Umbilical cord (tissue), 2 donors: ENCODE measurements around the gene UBE4A. TPM values are rescaled to one million over a fixed set of nuclear protein-coding genes. Genes with fewer than 3 reads are reported as not detected.

Experiments used
- DNase-seq: peaks from one replicate; pipeline ENCODE4 v3.0.0-alpha.2; 2015; ENCODE audit warnings: low spot score
- total RNA-seq: library from RNA; depleted of rRNA; stranded (reverse); fragments of >200 nt; gene quantifications from one replicate; pipeline ENCODE4 v1.2.3, GENCODE V29; 2014; ENCODE audit warnings: low replicate concordance; ENCODE audit not compliant: insufficient read depth

UBE4A gene
- total RNA-seq, 1 donor from 2014 or later, result 22.1 TPM

- peak; percentile 34 for DNase-seq
These were observed 77.3 kb downstream of the UBE4A start for GRCh38 chr11:118436639-118437207.

GRCh38 chr11:118437208-118438125, 78.1 kb downstream of the UBE4A start:
- peak; percentile 85 for DNase-seq

DNA sequence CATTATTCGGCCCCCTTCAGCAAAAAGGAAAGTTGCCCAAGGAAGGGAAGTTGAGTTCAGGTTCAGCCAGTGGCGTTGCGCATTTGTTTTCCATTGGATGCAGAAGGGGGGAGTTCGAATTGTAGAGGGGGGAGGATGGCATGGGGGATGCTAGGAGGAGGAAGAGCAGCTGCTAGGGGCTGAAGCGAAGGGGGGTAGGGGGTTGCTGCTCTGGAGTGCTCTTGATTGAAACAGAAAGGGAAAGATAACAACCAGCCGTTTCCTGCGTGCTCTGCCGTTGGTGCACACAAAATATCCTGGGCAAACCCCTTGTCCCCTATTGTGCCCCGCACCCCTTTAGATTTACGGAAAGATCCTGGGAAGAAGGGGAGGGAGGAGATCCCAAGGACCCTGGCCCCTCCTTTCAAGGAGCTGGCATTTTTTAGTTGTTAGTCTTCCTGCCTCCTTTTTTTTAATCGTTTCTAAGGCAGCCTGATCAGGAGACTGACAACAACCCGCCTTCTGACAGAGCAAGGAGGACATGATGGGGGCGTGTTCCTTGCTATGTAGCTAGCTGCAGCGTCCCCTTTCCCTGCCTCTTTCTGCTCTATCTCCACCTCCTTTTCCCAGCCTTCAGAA, 79.0 kb downstream of the UBE4A start:
- DNase-seq, result peak; percentile 94

- DNase-seq, result no peak
These were observed 80.2 kb downstream of the UBE4A start for GRCh38 chr11:118439646-118440045.

GRCh38 chr11:118441770-118442275, 82.4 kb downstream of the UBE4A start:
- DNase-seq, result no peak

DNA sequence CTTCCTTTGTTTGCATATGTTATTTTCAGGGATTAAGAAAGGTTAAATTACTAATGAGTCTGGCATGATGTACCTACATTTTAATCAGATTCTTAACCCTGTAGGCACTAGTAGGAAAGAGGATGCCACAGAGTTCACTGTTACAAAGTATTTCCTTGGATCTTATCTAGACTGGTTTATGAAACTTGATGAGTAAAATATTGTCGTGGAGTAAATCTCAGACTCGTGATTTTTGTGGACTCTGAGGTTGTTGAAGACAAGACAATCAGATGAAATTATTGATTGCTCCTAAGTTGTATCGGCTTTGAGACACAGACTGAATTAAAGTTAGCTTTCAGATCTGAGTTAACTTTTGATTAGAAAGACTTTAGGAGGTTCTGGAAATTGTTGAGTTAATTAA, 82.9 kb downstream of the UBE4A start:
- no peak for DNase-seq

DNA sequence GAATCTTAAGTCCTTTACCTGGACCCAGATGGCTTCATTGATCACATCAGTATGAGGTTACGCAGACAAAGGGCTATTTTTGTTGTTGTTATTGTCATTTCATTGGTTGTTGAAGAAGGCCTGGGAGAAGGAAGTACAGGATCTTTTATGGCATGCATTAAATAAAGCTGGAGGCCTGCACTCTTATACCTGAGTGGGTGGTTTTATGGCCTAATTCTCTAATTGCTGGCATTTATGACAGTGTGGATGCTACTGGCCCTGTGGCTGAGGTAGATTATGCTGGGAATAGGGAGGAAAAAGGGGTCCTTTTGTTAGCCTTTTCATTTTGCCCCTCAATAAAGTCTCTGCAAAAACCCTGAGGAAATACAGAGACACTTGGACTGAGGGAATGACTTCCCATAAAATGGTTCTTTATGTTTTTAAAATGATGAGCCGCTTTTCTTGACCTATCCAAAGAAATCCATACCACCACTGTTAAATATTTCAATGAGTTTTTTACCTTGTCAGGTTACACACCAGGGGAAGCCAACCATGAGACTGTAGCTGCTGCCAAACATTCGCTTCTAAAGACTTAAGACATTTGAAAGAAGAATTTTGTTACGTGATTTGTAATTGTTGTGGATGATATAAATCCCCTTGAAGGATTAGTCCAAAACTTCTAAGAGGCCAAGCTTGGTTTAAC, 83.6 kb downstream of the UBE4A start:
- no peak for DNase-seq

DNA sequence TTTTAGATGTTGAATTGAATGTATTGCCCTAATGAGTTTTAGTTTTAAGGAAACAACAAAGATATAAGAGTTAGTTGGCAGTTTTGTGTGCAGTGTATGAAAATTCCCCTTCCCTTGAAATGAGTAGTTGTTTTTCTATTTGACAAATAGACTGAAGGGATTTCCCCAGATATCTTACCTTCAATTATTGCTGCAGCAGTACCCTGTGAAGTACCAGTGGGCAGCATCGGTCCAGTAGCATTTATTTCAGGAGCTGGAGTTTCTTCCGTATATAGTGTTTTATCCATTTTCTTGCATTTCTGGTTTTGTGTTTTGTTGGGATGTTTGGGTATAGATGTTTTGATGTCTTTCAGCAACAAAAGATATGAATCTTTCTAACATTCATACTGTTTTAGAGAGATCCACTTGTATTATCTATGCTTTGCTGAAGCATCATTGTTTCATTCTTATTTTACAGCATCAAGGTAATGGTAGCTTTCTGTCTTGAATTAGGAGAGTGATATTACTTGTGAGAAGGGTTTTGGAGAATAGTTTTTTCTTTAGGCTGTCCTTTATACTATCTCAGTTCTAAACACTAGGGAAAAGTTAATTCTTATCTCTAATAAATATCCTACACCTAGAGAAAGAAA, 84.3 kb downstream of the UBE4A start:
- no peak for DNase-seq

- no peak for DNase-seq
These were observed 88.0 kb downstream of the UBE4A start for GRCh38 chr11:118447423-118447822.

- DNase-seq, result no peak
These were observed 88.9 kb downstream of the UBE4A start for GRCh38 chr11:118448294-118448693.

Other genes starting within 250 kb of the UBE4A start
- 1.2 TPM for gene SCN4B, start 206.8 kb upstream of the UBE4A start, total RNA-seq
- 4.6 TPM for gene SCN2B, start 183.0 kb upstream of the UBE4A start, total RNA-seq
- gene JAML, start 134.6 kb upstream of the UBE4A start, total RNA-seq, result 18.8 TPM
- gene MPZL3, start 107.2 kb upstream of the UBE4A start, total RNA-seq, result 5.3 TPM
- 41.9 TPM for gene MPZL2, start 95.3 kb upstream of the UBE4A start, total RNA-seq
- gene CD3E, start 54.9 kb upstream of the UBE4A start, total RNA-seq, result not detected
- not detected for gene CD3D, start 16.9 kb upstream of the UBE4A start, total RNA-seq
- gene CD3G, start 15.3 kb upstream of the UBE4A start, total RNA-seq, result 1.9 TPM
- 142 TPM for gene ATP5MG, start 42.0 kb downstream of the UBE4A start, total RNA-seq
- 20.9 TPM for gene KMT2A, start 76.9 kb downstream of the UBE4A start, total RNA-seq
- gene TTC36, start 167.9 kb downstream of the UBE4A start, total RNA-seq, result 6.3 TPM
- gene TMEM25, start 171.6 kb downstream of the UBE4A start, total RNA-seq, result 19.3 TPM
- 35.4 TPM for gene IFT46, start 206.3 kb downstream of the UBE4A start, total RNA-seq
- gene ARCN1, start 212.8 kb downstream of the UBE4A start, total RNA-seq, result 144 TPM
- gene PHLDB1, start 248.0 kb downstream of the UBE4A start, total RNA-seq, result 70.3 TPM